ENCODE results near the gene SHKBP1. TPM values are rescaled to one million over a fixed set of nuclear protein-coding genes. Genes with fewer than 3 reads are reported as not detected.

The SHKBP1 gene
- total and polyA plus RNA-seq, 9 of the 15 experiments (the other 6 are each of a cell fraction or from before 2014, with no cell fraction given) = 1.2 to 58.1 (median 22.3) TPM

- TF ChIP-seq UBTF (IDR thresholded peaks at IDR 0.05; ENCODE audit: borderline replicate concordance in 1 of 2, low read depth in 2 of 2, low read length in 2 of 2) = no peak
- TF ChIP-seq ATF6 (CRISPR knock-in tag; IDR thresholded peaks at IDR 0.05) = no peak
- no peak for TF ChIP-seq ZNF232 (CRISPR knock-in tag; IDR thresholded peaks at IDR 0.05)
- no peak for TF ChIP-seq ZNF12 (CRISPR knock-in tag; IDR thresholded peaks at IDR 0.05)
- TF ChIP-seq ZNF134 (CRISPR knock-in tag; conservative IDR thresholded peaks at IDR 0.05) = no peak
- TF ChIP-seq SREBF2 (CRISPR knock-in tag; IDR thresholded peaks at IDR 0.05) = no peak
- no peak for TF ChIP-seq BCL6 (CRISPR knock-in tag; IDR thresholded peaks at IDR 0.05)
- no peak for TF ChIP-seq ZNF785 (CRISPR knock-in tag; IDR thresholded peaks at IDR 0.05)
- TF ChIP-seq HDAC3 (IDR thresholded peaks at IDR 0.05; ENCODE audit: borderline replicate concordance, partially characterized antibody) = no peak
- no peak for TF ChIP-seq MAFF (IDR thresholded peaks at IDR 0.05; ENCODE audit: low read length)
- TF ChIP-seq GABPB1 (CRISPR knock-in tag; IDR thresholded peaks at IDR 0.05) = peak; percentile 42; the same call in 1 of the 2 replicates
- TF ChIP-seq SRSF9 (IDR thresholded peaks at IDR 0.05; ENCODE audit: borderline replicate concordance, low read depth, low read length) = no peak
- TF ChIP-seq MXD1 (CRISPR knock-in tag; IDR thresholded peaks at IDR 0.05; ENCODE audit: borderline replicate concordance, poor library complexity, severe bottlenecking) = no peak
- peak; percentile 72 to 78 for TF ChIP-seq MAZ (CRISPR knock-in tag; conservative IDR thresholded peaks at IDR 0.05 in 1 of 2, IDR thresholded peaks at IDR 0.05 in 1 of 2)
- no peak for TF ChIP-seq ZNF717 (CRISPR knock-in tag; IDR thresholded peaks at IDR 0.05)
Observed at GRCh38 chr19:40529093-40529954, 47.3 kb upstream of the SHKBP1 start (continued).

Measured in K562 (cell line).